Measurements from ENCODE around the gene ARID1B.

The ARID1B gene

GRCh38 chr6:157172231-157172701 lies 395.1 kb downstream of the ARID1B start:
- TF ChIP-seq GATA3 (IDR thresholded peaks at IDR 0.05; ENCODE audit: low read depth, low read length) (no peak), GATA2 (IDR thresholded peaks at IDR 0.05; ENCODE audit: low read depth, low read length) (no peak)

DNA sequence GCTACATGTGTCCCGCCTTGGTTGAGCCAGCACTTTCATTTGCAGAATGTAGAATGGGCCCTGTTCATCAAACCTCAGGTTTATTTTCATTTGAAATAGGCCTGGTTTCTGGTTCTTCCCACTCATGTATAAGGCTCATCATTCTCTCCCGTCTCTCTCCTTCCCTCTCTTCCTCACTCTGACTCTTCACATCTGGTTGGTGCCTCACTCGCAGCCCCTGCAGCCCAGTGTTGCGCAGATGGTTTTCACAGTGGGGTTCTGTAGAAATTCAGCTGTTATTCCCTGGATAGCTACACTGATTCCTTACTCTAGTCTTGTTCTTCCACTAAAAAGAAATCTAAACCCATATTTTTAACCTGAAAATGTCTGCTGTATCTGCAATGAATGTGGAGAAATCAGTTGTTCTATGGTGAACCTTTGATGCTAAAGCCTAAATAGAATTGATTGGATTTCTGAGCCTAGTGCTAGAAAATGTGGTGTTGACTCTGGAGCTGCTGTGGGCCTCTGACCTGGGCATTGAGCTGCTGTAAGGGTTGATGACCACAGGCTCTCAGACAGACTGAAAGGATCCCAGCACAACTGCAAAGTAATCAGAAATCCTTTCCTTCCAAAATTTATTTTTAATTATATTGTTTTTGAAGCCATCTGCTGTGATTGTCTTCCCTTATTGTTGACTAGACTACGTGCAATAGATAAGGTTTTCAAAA lies 395.8 kb downstream of the ARID1B start:
- no peak for TF ChIP-seq GATA2 (IDR thresholded peaks at IDR 0.05; ENCODE audit: low read depth, low read length)
- no peak for TF ChIP-seq GATA3 (IDR thresholded peaks at IDR 0.05; ENCODE audit: low read depth, low read length)

GRCh38 chr6:157173776-157174175 lies 396.6 kb downstream of the ARID1B start:
- TF ChIP-seq GATA2 (IDR thresholded peaks at IDR 0.05; ENCODE audit: low read depth, low read length) (no peak), GATA3 (IDR thresholded peaks at IDR 0.05; ENCODE audit: low read depth, low read length) (no peak)

DNA sequence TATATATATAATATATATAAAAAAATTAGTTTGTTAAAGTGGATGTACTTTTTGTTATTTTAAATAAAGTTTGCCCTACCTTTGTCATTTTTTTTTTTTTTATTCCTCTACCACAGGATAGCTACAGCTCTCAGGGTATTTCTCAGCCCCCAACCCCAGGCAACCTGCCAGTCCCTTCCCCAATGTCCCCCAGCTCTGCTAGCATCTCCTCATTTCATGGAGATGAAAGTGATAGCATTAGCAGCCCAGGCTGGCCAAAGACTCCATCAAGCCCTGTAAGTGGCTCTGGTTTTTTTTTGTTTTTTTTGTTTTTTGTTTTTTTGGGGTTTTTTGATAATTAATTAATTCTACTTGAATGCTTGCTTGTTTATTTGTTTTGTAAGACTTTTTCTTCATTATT lies 397.6 kb downstream of the ARID1B start:
- peak; percentile 70 for TF ChIP-seq GATA2 (IDR thresholded peaks at IDR 0.05; ENCODE audit: low read depth, low read length)
- no peak for TF ChIP-seq GATA3 (IDR thresholded peaks at IDR 0.05; ENCODE audit: low read depth, low read length)

- TF ChIP-seq GATA3 (IDR thresholded peaks at IDR 0.05; ENCODE audit: low read depth, low read length): no peak
- TF ChIP-seq GATA2 (IDR thresholded peaks at IDR 0.05; ENCODE audit: low read depth, low read length): no peak
Observed at GRCh38 chr6:157177731-157178336, 400.7 kb downstream of the ARID1B start.

GRCh38 chr6:157181649-157182048 lies 404.5 kb downstream of the ARID1B start:
- no peak for TF ChIP-seq GATA2 (IDR thresholded peaks at IDR 0.05; ENCODE audit: low read depth, low read length)

DNA sequence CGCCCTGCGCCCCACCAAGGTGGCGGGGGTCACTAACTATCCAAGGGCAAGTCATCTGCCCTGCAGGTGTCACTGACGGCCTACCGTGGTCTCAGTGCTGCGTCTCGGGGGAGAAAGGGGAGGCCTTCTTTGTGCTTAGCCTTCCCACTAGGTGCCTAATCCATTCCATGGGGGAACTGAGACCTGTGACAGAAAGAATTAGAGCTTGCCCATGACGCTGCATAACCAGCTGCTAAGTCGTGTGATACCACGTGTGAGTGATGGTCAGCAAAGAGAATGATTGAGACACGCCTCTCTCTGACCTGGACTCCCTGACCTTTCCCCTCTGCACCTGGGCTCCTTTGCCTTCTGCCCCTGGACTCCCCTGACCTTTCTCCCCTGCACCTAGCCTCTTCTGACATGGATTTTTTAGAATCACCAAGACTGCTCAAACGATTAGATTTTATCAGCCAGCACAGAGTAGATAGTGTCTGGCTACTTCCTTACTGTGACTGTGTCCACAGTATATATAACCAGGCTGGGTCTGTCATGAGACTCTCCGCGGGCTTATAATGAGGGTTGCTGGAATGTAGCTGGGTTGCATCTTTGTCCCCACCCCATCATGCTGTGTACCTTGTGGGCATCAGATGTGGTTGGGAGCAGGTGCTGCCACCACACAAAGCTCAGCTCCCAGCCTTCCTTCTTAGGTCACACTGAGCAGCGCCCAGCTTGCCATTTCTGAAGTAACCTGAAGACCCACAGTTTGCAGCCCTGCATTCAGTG lies 405.5 kb downstream of the ARID1B start:
- TF ChIP-seq GATA3 (IDR thresholded peaks at IDR 0.05; ENCODE audit: low read depth, low read length): no peak
- 0 out of 2 replicates have a peak, but pooled peaks have one; percentile 14 for TF ChIP-seq GATA2 (IDR thresholded peaks at IDR 0.05; ENCODE audit: low read depth, low read length)

DNA sequence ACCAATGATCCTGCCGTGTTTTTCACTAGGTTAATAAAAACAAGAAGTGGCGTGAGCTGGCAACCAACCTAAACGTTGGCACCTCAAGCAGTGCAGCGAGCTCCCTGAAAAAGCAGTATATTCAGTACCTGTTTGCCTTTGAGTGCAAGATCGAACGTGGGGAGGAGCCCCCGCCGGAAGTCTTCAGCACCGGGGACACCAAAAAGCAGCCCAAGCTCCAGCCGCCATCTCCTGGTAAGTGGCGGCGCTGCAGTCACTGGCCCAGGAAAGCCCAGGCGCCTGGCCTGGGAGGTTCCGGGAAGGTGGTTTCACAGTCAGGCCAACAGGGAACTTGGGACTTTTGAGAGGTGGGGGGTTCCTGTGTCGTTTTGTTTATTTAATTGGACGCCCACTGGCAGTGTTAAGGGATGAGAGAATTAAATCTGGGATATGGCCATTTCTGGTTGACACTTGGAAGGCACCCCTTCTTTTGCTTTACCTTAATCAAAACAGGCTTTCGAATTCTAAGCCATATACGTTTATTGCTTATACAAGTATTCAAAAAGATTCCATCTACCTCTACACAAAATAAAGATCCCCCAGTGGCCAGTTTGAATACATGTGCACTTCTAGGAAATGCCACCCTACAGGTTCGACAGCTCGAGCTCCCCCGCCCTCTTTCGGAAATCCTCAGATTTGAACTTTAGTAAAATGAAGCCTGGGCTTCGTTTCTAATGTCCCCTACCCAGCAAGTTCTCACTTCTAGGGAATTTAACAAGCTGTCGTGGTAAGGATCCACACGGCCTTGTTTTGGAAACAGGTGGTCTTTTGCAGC lies 407.2 kb downstream of the ARID1B start:
- TF ChIP-seq GATA2 (IDR thresholded peaks at IDR 0.05; ENCODE audit: low read depth, low read length) (no peak), GATA3 (IDR thresholded peaks at IDR 0.05; ENCODE audit: low read depth, low read length) (no peak)

DNA sequence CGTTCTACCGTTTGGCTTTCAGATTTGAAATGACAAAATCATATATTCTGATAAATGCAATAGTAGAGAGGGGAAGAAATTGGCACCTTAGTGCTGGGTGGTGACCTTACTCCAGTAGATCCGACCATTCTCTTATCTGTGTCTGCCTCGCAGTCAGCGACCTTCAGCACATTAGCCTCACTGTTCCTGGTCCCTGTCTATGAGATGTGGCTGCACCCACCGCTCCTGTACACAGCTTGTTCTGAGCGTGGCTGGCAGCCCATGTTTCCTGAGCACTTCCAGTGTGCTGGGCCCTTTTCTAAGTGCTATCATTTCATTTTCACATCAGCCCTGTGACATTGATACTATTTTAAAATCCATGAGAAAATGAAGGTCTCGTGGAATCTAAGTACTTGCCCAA lies 408.0 kb downstream of the ARID1B start:
- TF ChIP-seq GATA3 (IDR thresholded peaks at IDR 0.05; ENCODE audit: low read depth, low read length): no peak
- no peak for TF ChIP-seq GATA2 (IDR thresholded peaks at IDR 0.05; ENCODE audit: low read depth, low read length)

DNA sequence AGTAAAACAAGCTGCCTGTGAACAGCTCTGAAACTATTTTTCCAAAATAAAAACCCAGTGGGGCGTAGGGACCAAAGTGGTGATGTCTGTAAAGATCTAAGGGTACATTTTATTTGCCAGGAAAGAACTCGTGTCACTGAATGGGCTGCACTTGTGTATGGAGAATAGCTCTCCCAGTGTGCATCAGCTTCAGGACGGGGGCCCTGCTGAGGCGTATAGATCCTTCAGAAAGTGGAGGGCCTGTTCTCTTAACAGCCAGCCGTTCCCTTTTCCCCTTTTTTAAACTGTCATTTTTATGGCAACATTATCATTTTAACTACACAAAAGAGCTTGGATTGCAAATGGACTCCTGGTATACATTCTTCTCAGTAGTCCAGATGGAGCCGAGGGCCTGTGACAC lies 408.8 kb downstream of the ARID1B start:
- TF ChIP-seq GATA2 (IDR thresholded peaks at IDR 0.05; ENCODE audit: low read depth, low read length): no peak
- no peak for TF ChIP-seq GATA3 (IDR thresholded peaks at IDR 0.05; ENCODE audit: low read depth, low read length)

DNA sequence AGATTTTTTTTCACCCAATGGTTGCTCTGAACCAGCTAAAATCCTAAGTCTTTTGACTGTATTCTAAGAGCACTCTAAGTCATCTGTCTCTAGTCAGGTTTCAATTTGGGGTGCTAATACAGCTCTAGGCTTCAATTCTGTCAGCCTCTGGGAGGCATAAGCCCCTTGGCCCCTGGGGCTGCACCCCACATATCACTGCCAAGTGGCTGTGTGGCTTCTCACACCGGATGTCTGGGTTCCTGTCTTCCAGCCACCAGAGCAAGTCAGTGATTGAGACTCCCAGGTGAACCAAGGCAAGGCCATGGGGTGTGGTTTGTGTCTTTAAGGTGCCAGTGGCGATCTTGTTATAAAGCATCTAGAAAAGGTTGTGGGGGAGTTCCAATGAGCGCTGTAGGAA lies 409.6 kb downstream of the ARID1B start:
- TF ChIP-seq GATA3 (IDR thresholded peaks at IDR 0.05; ENCODE audit: low read depth, low read length) (no peak), GATA2 (IDR thresholded peaks at IDR 0.05; ENCODE audit: low read depth, low read length) (no peak)

- TF ChIP-seq GATA3 (IDR thresholded peaks at IDR 0.05; ENCODE audit: low read depth, low read length) (no peak), GATA2 (IDR thresholded peaks at IDR 0.05; ENCODE audit: low read depth, low read length) (no peak)
Observed at GRCh38 chr6:157187182-157188083, 410.3 kb downstream of the ARID1B start.

GRCh38 chr6:157188213-157188612 lies 411.0 kb downstream of the ARID1B start:
- TF ChIP-seq GATA3 (IDR thresholded peaks at IDR 0.05; ENCODE audit: low read depth, low read length): no peak
- TF ChIP-seq GATA2 (IDR thresholded peaks at IDR 0.05; ENCODE audit: low read depth, low read length): no peak
